Measurements from ENCODE around the gene NTM. TPM values are rescaled to one million over a fixed set of nuclear protein-coding genes. Genes with fewer than 3 reads are reported as not detected.

Gene NTM
- total RNA-seq, 1 experiment from 2014 or later = not detected

GRCh38 chr11:131511794-131512193, 141.4 kb downstream of the NTM start:
- Histone ChIP-seq H3K4me3 (replicated peaks in 1 of 2; ENCODE audit: low read depth in 1 of 2, low read length in 2 of 2) (no peak overlapping the region), H3K36me3 (ENCODE audit: control insufficient read depth in 1 of 2, insufficient read depth in 2 of 2, low read length in 2 of 2) (no peaks in the 10 kb centered on the region), H3K9me2 (ENCODE audit: insufficient read depth) (no peaks in the 10 kb centered on the region), H3K9me3 (ENCODE audit: control insufficient read depth in 1 of 2, insufficient read depth in 1 of 2, low read depth in 1 of 2, low read length in 2 of 2) (peaks cover 0 to 6% of the 10 kb centered on the region in 2 experiments; a peak in 2 of 4 replicates), H3K9ac (ENCODE audit: low read length) (no peak overlapping the region), H4K20me1 (ENCODE audit: insufficient read depth) (no peaks in the 10 kb centered on the region), H3K27ac (ENCODE audit: low read depth, low read length) (no peak overlapping the region), H3K27me3 (ENCODE audit: insufficient read depth, low read length) (no peaks in the 10 kb centered on the region), H3K79me2 (ENCODE audit: insufficient read depth, low read length) (no peaks in the 10 kb centered on the region), H2AFZ (ENCODE audit: low read depth, low read length, poor library complexity, severe bottlenecking) (no peak overlapping the region), H3K4me1 (ENCODE audit: control insufficient read depth in 1 of 2, insufficient read depth in 2 of 2, low read length in 2 of 2) (no peaks in the 10 kb centered on the region), H3K4me2 (ENCODE audit: low read length) (no peak overlapping the region)
- intact Hi-C loops (cut with micrococcal nuclease) = loop anchor here (2.0 to 5.0 kb wide), 2 partner anchors 104 to 447 kb away; no protein-coding TSS in a partner anchor
- BruUV-seq (replicated peaks) = no TSS peak
- DNase-seq (ENCODE audit: low read depth, low spot score) (no peak), ATAC-seq (peak; percentile 55)
- ChIA-PET CTCF (no interaction called here), RAD21 (ENCODE audit: low non-redundant PET in 1 of 2, low total read pairs in 2 of 2, uncharacterized antibody in 2 of 2, unreplicated experiment in 2 of 2) (no interaction called here), POLR2A (no interaction called here)
- TF ChIP-seq YY1 (IDR thresholded peaks at IDR 0.05; ENCODE audit: extremely low read depth, insufficient replicate concordance, low read depth, low read length) (no peak), RAD21 (IDR thresholded peaks at IDR 0.05; ENCODE audit: low read depth) (peak; percentile 16; the same call in 1 of the 2 replicates), ZFX (IDR thresholded peaks at IDR 0.05) (no peak), CTCF (IDR thresholded peaks at IDR 0.05 in 2 of 3, conservative IDR thresholded peaks at IDR 0.05 in 1 of 3; ENCODE audit: borderline replicate concordance in 1 of 3, insufficient read depth in 1 of 3, low read depth in 2 of 3, low read length in 2 of 3) (peak in 2 of 3 experiments; percentile 32 to 41; a peak in 3 of 6 replicates), SIN3A (IDR thresholded peaks at IDR 0.05; ENCODE audit: low read depth) (no peak), MAX (IDR thresholded peaks at IDR 0.05) (no peak), SP1 (IDR thresholded peaks at IDR 0.05; ENCODE audit: low read depth) (no peak)

- ATAC-seq (no peak), DNase-seq (ENCODE audit: low read depth, low spot score) (no peak)
- intact Hi-C loops (cut with micrococcal nuclease) = loop anchor here (5.0 kb wide), 1 partner anchor 105 kb away; no protein-coding TSS in a partner anchor
- no peak for TF ChIP-seq ZNF274 (IDR thresholded peaks at IDR 0.05; ENCODE audit: low read depth, low read length)
- no peak for TF ChIP-seq ELF1 (IDR thresholded peaks at IDR 0.05; ENCODE audit: borderline replicate concordance, low read depth)
- no peak for TF ChIP-seq MAX (IDR thresholded peaks at IDR 0.05)
- no peak for TF ChIP-seq CTCF (IDR thresholded peaks at IDR 0.05 in 2 of 3, conservative IDR thresholded peaks at IDR 0.05 in 1 of 3; ENCODE audit: borderline replicate concordance in 1 of 3, insufficient read depth in 1 of 3, low read depth in 2 of 3, low read length in 2 of 3)
- TF ChIP-seq EZH2phosphoT487 (IDR thresholded peaks at IDR 0.05; ENCODE audit: borderline replicate concordance) = no peak
- no peak for TF ChIP-seq YY1 (IDR thresholded peaks at IDR 0.05; ENCODE audit: extremely low read depth, insufficient replicate concordance, low read depth, low read length)
- Histone ChIP-seq H2AFZ (ENCODE audit: low read depth, low read length, poor library complexity, severe bottlenecking) (no peak overlapping the region), H4K20me1 (ENCODE audit: insufficient read depth) (no peaks in the 10 kb centered on the region), H3K4me3 (replicated peaks in 1 of 2; ENCODE audit: low read depth in 1 of 2, low read length in 2 of 2) (no peak overlapping the region), H3K4me1 (ENCODE audit: control insufficient read depth in 1 of 2, insufficient read depth in 2 of 2, low read length in 2 of 2) (no peaks in the 10 kb centered on the region), H3K27me3 (ENCODE audit: insufficient read depth, low read length) (no peaks in the 10 kb centered on the region), H3K79me2 (ENCODE audit: insufficient read depth, low read length) (no peaks in the 10 kb centered on the region), H3K9me2 (ENCODE audit: insufficient read depth) (no peaks in the 10 kb centered on the region), H3K9ac (ENCODE audit: low read length) (no peak overlapping the region), H3K9me3 (ENCODE audit: control insufficient read depth in 1 of 2, insufficient read depth in 1 of 2, low read depth in 1 of 2, low read length in 2 of 2) (peaks cover 0 to 8% of the 10 kb centered on the region in 2 experiments; a peak in 2 of 4 replicates), H3K36me3 (ENCODE audit: control insufficient read depth in 1 of 2, insufficient read depth in 2 of 2, low read length in 2 of 2) (no peaks in the 10 kb centered on the region), H3K27ac (ENCODE audit: low read depth, low read length) (no peak overlapping the region), H3K4me2 (ENCODE audit: low read length) (no peak overlapping the region)
- POLR2A ChIA-PET = no interaction called here
- RAD21 ChIA-PET (ENCODE audit: low non-redundant PET in 1 of 2, low total read pairs in 2 of 2, uncharacterized antibody in 2 of 2, unreplicated experiment in 2 of 2) = no interaction called here
- BruUV-seq (replicated peaks) = no TSS peak
- CTCF ChIA-PET = no interaction called here
These were observed 141.8 kb downstream of the NTM start for GRCh38 chr11:131512228-131512627.

All from HCT116 (cell line).